ENCODE data around the gene HDAC11. TPM values are rescaled to one million over a fixed set of nuclear protein-coding genes. Genes with fewer than 3 reads are reported as not detected.

The HDAC11 gene
- total RNA-seq, 1 experiment from 2014 or later, result 7.0 TPM

DNA sequence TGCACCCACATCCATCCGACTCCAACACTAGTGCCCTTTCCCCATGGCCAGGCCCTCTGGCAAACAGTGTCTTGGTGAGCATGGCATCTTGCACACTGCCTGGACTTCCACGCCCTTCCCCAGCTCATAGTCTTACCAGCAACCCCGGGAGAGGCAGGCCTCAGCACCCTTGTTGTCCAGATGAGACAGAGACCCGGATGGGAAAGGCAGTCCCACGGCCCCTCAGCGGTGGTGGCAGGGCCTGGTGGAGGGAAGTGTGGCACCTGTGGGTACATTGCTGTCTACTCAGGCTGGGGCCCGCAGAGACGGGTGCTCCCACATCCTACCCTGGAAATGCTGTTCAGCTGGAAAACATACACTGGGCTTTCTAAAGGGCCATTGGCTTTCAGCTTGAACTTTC is 28.4 kb downstream of the HDAC11 start:
- no peak overlapping the region for H2BK12ac ChIP-seq (ENCODE audit: insufficient read length, low read depth, low read length)
- H3K9me3 ChIP-seq (ENCODE audit: control insufficient read depth, low read depth, low read length), result no peaks in the 10 kb centered on the region
- Mint-ChIP-seq H3K36me3 (ENCODE audit: insufficient read depth in 1 of 3, low read depth in 3 of 3) (peaks cover 0 to 1% (median 0%) of the 10 kb centered on the region in 3 experiments; a peak in 1 of 7 replicates), H3K27me3 (ENCODE audit: low read depth) (no peaks in the 10 kb centered on the region; the same call in 1 of the 2 replicates), H3K9me3 (no peaks in the 10 kb centered on the region; a peak in 1 of 5 replicates), H3K4me3 (no peak overlapping the region), H3K4me1 (peaks cover 6 to 10% of the 10 kb centered on the region in 2 experiments), H3K27ac (no peak overlapping the region; a peak in 1 of 7 replicates)
- TF ChIP-seq, protein P1, sequence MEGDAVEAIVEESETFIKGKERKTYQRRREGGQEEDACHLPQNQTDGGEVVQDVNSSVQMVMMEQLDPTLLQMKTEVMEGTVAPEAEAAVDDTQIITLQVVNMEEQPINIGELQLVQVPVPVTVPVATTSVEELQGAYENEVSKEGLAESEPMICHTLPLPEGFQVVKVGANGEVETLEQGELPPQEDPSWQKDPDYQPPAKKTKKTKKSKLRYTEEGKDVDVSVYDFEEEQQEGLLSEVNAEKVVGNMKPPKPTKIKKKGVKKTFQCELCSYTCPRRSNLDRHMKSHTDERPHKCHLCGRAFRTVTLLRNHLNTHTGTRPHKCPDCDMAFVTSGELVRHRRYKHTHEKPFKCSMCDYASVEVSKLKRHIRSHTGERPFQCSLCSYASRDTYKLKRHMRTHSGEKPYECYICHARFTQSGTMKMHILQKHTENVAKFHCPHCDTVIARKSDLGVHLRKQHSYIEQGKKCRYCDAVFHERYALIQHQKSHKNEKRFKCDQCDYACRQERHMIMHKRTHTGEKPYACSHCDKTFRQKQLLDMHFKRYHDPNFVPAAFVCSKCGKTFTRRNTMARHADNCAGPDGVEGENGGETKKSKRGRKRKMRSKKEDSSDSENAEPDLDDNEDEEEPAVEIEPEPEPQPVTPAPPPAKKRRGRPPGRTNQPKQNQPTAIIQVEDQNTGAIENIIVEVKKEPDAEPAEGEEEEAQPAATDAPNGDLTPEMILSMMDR (conservative IDR thresholded peaks at IDR 0.05), result no peak
- H3K4me2 ChIP-seq (ENCODE audit: insufficient read depth, insufficient read length, low read length), result no peak overlapping the region
- H3K23me2 ChIP-seq (ENCODE audit: insufficient read length, low read depth, low read length, poor library complexity, severe bottlenecking), result no peaks in the 10 kb centered on the region
- H2AFZ ChIP-seq (ENCODE audit: low read length), result no peak overlapping the region
- no peak overlapping the region for H2BK20ac ChIP-seq (ENCODE audit: low read depth, low read length, poor library complexity, severe bottlenecking)
- H4K91ac ChIP-seq (ENCODE audit: insufficient read length, low read depth, low read length), result no peak overlapping the region
- no peak overlapping the region for H3K9ac ChIP-seq (ENCODE audit: extremely low read depth, insufficient read length, low read length)
- no peak overlapping the region for H2BK5ac ChIP-seq (ENCODE audit: insufficient read length, low read length)
- no peaks in the 10 kb centered on the region for H3K27me3 ChIP-seq (ENCODE audit: insufficient read depth, low read length)
- H3K4ac ChIP-seq (ENCODE audit: low read depth, low read length), result no peak overlapping the region
- no peak overlapping the region for H2BK15ac ChIP-seq (ENCODE audit: low read depth, low read length)
- H4K8ac ChIP-seq (replicated peaks; ENCODE audit: insufficient read length, low read depth, low read length), result no peak overlapping the region
- no peak overlapping the region for H3K27ac ChIP-seq (ENCODE audit: insufficient read length, low read depth, low read length)
- H3K79me2 ChIP-seq (ENCODE audit: insufficient read depth, low read length), result no peaks in the 10 kb centered on the region
- H3K23ac ChIP-seq (ENCODE audit: insufficient read length, low read depth, low read length), result no peak overlapping the region
- DNase-seq, result no peak
- no peak overlapping the region for H3T11ph ChIP-seq (ENCODE audit: low read length)
- H3K18ac ChIP-seq (ENCODE audit: insufficient read length, low read depth, low read length), result no peak overlapping the region
- H3K79me1 ChIP-seq (ENCODE audit: insufficient read depth, low read depth, low read length, poor library complexity, severe bottlenecking), result no peaks in the 10 kb centered on the region
- H3K14ac ChIP-seq (ENCODE audit: insufficient read depth, low read length), result no peak overlapping the region
- H4K20me1 ChIP-seq (ENCODE audit: control insufficient read depth, insufficient read depth, insufficient read length), result peaks cover 8% of the 10 kb centered on the region
- H4K5ac ChIP-seq (ENCODE audit: insufficient read length, low read depth, low read length), result no peak overlapping the region
- no CpG with 5 or more reads among the region's 8 CpGs for WGBS (ENCODE audit: extremely low coverage, insufficient read length, low lambda C conversion rate)
- no peaks in the 10 kb centered on the region; the same call in 1 of the 2 replicates for H3K4me1 ChIP-seq (ENCODE audit: insufficient read depth, low read length)
- no peak overlapping the region for H3K56ac ChIP-seq (ENCODE audit: insufficient read length, low read depth, low read length)
- no peak overlapping the region for H2AK5ac ChIP-seq (ENCODE audit: insufficient read length, low read length)
- H2BK120ac ChIP-seq (ENCODE audit: low read depth, low read length, poor library complexity, severe bottlenecking), result no peak overlapping the region

All from H9 (cell line).